Measurements from ENCODE around the gene SEPTIN5.

- TF ChIP-seq, protein P1, sequence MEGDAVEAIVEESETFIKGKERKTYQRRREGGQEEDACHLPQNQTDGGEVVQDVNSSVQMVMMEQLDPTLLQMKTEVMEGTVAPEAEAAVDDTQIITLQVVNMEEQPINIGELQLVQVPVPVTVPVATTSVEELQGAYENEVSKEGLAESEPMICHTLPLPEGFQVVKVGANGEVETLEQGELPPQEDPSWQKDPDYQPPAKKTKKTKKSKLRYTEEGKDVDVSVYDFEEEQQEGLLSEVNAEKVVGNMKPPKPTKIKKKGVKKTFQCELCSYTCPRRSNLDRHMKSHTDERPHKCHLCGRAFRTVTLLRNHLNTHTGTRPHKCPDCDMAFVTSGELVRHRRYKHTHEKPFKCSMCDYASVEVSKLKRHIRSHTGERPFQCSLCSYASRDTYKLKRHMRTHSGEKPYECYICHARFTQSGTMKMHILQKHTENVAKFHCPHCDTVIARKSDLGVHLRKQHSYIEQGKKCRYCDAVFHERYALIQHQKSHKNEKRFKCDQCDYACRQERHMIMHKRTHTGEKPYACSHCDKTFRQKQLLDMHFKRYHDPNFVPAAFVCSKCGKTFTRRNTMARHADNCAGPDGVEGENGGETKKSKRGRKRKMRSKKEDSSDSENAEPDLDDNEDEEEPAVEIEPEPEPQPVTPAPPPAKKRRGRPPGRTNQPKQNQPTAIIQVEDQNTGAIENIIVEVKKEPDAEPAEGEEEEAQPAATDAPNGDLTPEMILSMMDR (IDR thresholded peaks at IDR 0.05), result no peak
- TF ChIP-seq EZH2 (IDR thresholded peaks at IDR 0.05) (no peak), EZH2phosphoT487 (IDR thresholded peaks at IDR 0.05) (no peak)
Measured at GRCh38 chr22:19758896-19759426, 44.7 kb downstream of the SEPTIN5 start.
